ENCODE measurements around the gene RXRG.

DNA sequence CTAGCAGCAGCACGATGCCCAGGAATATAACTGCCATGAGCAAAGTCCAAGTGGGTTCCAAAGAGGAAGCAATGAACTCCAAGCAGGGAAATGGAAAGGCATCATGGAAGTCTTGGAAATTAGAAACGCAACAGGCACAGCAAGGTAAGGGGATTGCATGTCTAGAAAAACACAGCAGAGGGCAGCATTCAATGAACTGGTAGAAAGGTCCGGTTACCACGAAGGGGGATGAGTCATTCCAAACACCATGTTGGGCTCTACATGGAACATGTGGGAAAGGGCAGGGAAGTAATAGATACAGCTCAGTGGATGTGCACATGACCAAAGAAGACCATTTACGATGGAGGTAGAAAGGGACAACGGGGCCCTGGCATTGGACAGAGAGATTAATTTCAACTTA, 36.4 kb downstream of the RXRG start:
- TF ChIP-seq YY1 (IDR thresholded peaks at IDR 0.05; ENCODE audit: insufficient read depth, insufficient read length) (no peak), ZNF274 (IDR thresholded peaks at IDR 0.05; ENCODE audit: low read depth, low read length) (no peak)
